GM12878 (cell line): ENCODE results near the gene SLC22A23. TPM values are rescaled to one million over a fixed set of nuclear protein-coding genes. Genes with fewer than 3 reads are reported as not detected.

ENCODE experiments used
- ATAC-seq: fragments of 200-7000 bp; cut with Tn5 transposase; 3 replicates; pipeline ENCODE4 v1.9.1; 2020; ENCODE audit warnings: mild to moderate bottlenecking, moderate library complexity
- BruUV-seq: library from RNA; stranded (reverse); fragments of 400-500 nt; replicated peaks from 2 replicates; lab custom pipeline; 2021; lab: Mats Ljungman, UMichigan
- CTCF ChIA-PET: fragments of 300-600 bp; sonication (Branson Sonifier 250); formaldehyde crosslinking; extraction: SDS; loops from one replicate; lab custom pipeline; 2021; ENCODE audit warnings: inconsistent platforms; lab: Yijun Ruan, JAX
- POLR2A ChIA-PET: fragments of 350-600 bp; formaldehyde crosslinking; extraction: SDS; loops from one replicate; lab custom pipeline; 2021; ENCODE audit warnings: inconsistent platforms; lab: Charles Lee
- RAD21 ChIA-PET: fragments of 300-600 bp; sonication (Branson Sonifier 250); formaldehyde crosslinking; loops from one replicate; lab custom pipeline; 2023; ENCODE audit warnings: antibody characterized with exemption; ENCODE audit not compliant: unreplicated experiment; lab: Charles Lee
- SMC1A ChIA-PET: fragments of 300-600 bp; sonication (Branson Sonifier 250); formaldehyde crosslinking; loops from one replicate; lab custom pipeline; 2023; ENCODE audit not compliant: unreplicated experiment, uncharacterized antibody; lab: Charles Lee
- DNase-seq: peaks from one replicate; pipeline ENCODE4 v3.0.0-alpha.2; 2011; ENCODE audit warnings: low read depth, low spot score
- FAIRE-seq: peaks from 3 replicates; lab custom pipeline; 2011; peaks lifted over from hg19 to GRCh38; lab: Jason Lieb, UNC
- H2AFZ ChIP-seq: 2 replicates; pipeline ENCODE4 v1.6.0; 2011; ENCODE audit warnings: low read depth, low read length, control low read depth; ENCODE audit not compliant: control insufficient read depth
- H3K27ac ChIP-seq: 2 replicates; pipeline ENCODE4 v1.5.1; 2011; ENCODE audit warnings: control low read depth; ENCODE audit not compliant: control insufficient read depth, insufficient read depth
- H3K27me3 ChIP-seq, 2 experiments: replicated peaks in 1 of 2; 2 replicates each; pipeline versions ENCODE4 v1.6.0 to v1.6.1; 2011; ENCODE audit warnings: low read length in 1 of 2; ENCODE audit not compliant: control insufficient read depth in 2 of 2, insufficient read depth in 2 of 2
- H3K36me3 ChIP-seq, 2 experiments: 2 replicates each; pipeline ENCODE4 v1.5.1; 2011; ENCODE audit warnings: low read length in 1 of 2; ENCODE audit not compliant: control insufficient read depth in 2 of 2, insufficient read depth in 2 of 2
- H3K4me1 ChIP-seq: 2 replicates; pipeline ENCODE4 v1.6.1; 2011; ENCODE audit warnings: mild to moderate bottlenecking, low read length, moderate library complexity, mixed read lengths; ENCODE audit not compliant: control insufficient read depth, insufficient read depth
- H3K4me2 ChIP-seq: 2 replicates; pipeline ENCODE4 v1.6.0; 2011; ENCODE audit warnings: control low read depth; ENCODE audit not compliant: control insufficient read depth, insufficient read depth
- H3K4me3 ChIP-seq: fragments of 200-600 bp; sonication (generic); 2 replicates; pipeline ENCODE4 v1.5.1; 2016
- H3K79me2 ChIP-seq: 2 replicates; pipeline ENCODE4 v1.6.0; 2011; ENCODE audit warnings: low read length; ENCODE audit not compliant: control insufficient read depth, insufficient read depth
- H3K9ac ChIP-seq: 2 replicates; pipeline ENCODE4 v1.8.0; 2011; ENCODE audit warnings: low read length, control low read depth, mixed read lengths; ENCODE audit not compliant: control insufficient read depth, insufficient read depth
- H3K9me3 ChIP-seq: replicated peaks from 3 replicates; pipeline ENCODE4 v1.5.1; 2011; ENCODE audit warnings: mild to moderate bottlenecking, low read length; ENCODE audit not compliant: control insufficient read depth, insufficient read depth
- H4K20me1 ChIP-seq: 2 replicates; pipeline ENCODE4 v1.6.0; 2011; ENCODE audit not compliant: control insufficient read depth, insufficient read depth
- BCLAF1 ChIP-seq: fragments of 450-650 bp; IDR thresholded peaks from 2 replicates; pipeline ENCODE4 v1.6.1; 2017; ENCODE audit warnings: antibody characterized with exemption, mild to moderate bottlenecking, moderate library complexity
- WGBS: methylation state at CpG from one replicate; pipeline ENCODE4 v1.1.6; 2016; ENCODE audit warnings: low lambda C conversion rate; ENCODE audit not compliant: insufficient replicate concordance, insufficient coverage; ENCODE audit errors: missing lambda C conversion rate; 5-methylcytosine and 5-hydroxymethylcytosine counted together
- in situ Hi-C: fragments of 300-500 bp; cut with MboI; formaldehyde crosslinking; loops from 9 replicates; pipeline ENCODE4 v1.14.3; 2018; ENCODE audit warnings: mixed read lengths
- intact Hi-C: fragments of 100-400 bp; cut with micrococcal nuclease; formaldehyde crosslinking; loops from one replicate; pipeline ENCODE4 v1.14.2; 2022; ENCODE audit not compliant: unreplicated experiment
- polyA plus RNA-seq, 11 experiments: library from polyadenylated mRNA; depleted of rRNA in 4 of 11; unstranded in 6 of 11; stranded (reverse) in 5 of 11; fragments of >200 nt; fragmentation: Nextera tagmentation in 4 of 11; fragmentation: Illumina TruSeq in 1 of 11; extraction: Ambion mirVana in 4 of 11; extraction: Trizol in 1 of 11; gene quantifications; 1 replicate in 1 of 11; 2 replicates in 10 of 11; pipeline versions ENCODE4 v1.2.1 to v1.2.3, GENCODE V29; 2011 to 2016; ENCODE audit warnings: inconsistent platforms in 2 of 11, missing spikeins in 2 of 11, low read depth in 1 of 11
- total RNA-seq, 4 experiments: library from RNA; depleted of rRNA in 3 of 4; stranded (reverse); fragments of >200 nt in 3 of 4; fragmentation: Illumina TruSeq in 1 of 4; extraction: Trizol in 1 of 4; gene quantifications; 2 replicates each; pipeline versions ENCODE4 v1.2.1 to v1.2.3, GENCODE V29; 2013 to 2021

The SLC22A23 gene
- total and polyA plus RNA-seq, 10 of the 15 experiments (the other 5 are each of a cell fraction or from before 2014, with no cell fraction given) = 0.20 to 2.4 (median 0.74) TPM

- intact Hi-C loops = no loop called here
Measured at GRCh38 chr6:3348821-3349220, 108.0 kb downstream of the SLC22A23 start.

More at GRCh38 chr6:3348821-3349220, 108.0 kb downstream of the SLC22A23 start:
- no TSS peak for BruUV-seq
- ATAC-seq = no peak
- 0% methylated on average over 7 of the region's 7 CpGs for WGBS
- no peaks in the 10 kb centered on the region for H4K20me1 ChIP-seq
- no peak overlapping the region for H3K27ac ChIP-seq
- no peaks in the 10 kb centered on the region for H3K79me2 ChIP-seq
- H2AFZ ChIP-seq = no peak overlapping the region
- SMC1A ChIA-PET = interaction anchor here (1.1 to 1.7 kb wide), 2 partner anchors 10 to 24 kb away, joined by 3 to 7 read pairs; no protein-coding TSS in a partner anchor
- no peaks in the 10 kb centered on the region for H3K9me3 ChIP-seq
- CTCF ChIA-PET = interaction anchor here (3.9 kb wide), 1 partner anchor 11 kb away, joined by 20 read pairs; no protein-coding TSS in a partner anchor
- H3K4me2 ChIP-seq = no peak overlapping the region
- no peak for FAIRE-seq
- in situ Hi-C loops = no loop called here
- peaks cover 3% of the 10 kb centered on the region for H3K4me1 ChIP-seq
- no peaks in the 10 kb centered on the region; a peak in 1 of 4 replicates for H3K27me3 ChIP-seq
- no peak for TF ChIP-seq BCLAF1
- TF ChIP-seq, all 136 proteins: peak for 0
- ChIA-PET RAD21 (interaction anchor here (1.0 kb wide), 1 partner anchor 11 kb away, joined by 4 read pairs; no protein-coding TSS in a partner anchor), POLR2A (interaction anchor here (0.5 to 1.2 kb wide), 4 partner anchors 10 to 66 kb away, joined by 3 to 6 read pairs (median 4); no protein-coding TSS in a partner anchor)
- H3K36me3 ChIP-seq = no peaks in the 10 kb centered on the region
- no peak overlapping the region for H3K9ac ChIP-seq
- H3K4me3 ChIP-seq = no peak overlapping the region
- DNase-seq = no peak
